ENCODE data around the gene CHRNA7.

The CHRNA7 gene

DNA sequence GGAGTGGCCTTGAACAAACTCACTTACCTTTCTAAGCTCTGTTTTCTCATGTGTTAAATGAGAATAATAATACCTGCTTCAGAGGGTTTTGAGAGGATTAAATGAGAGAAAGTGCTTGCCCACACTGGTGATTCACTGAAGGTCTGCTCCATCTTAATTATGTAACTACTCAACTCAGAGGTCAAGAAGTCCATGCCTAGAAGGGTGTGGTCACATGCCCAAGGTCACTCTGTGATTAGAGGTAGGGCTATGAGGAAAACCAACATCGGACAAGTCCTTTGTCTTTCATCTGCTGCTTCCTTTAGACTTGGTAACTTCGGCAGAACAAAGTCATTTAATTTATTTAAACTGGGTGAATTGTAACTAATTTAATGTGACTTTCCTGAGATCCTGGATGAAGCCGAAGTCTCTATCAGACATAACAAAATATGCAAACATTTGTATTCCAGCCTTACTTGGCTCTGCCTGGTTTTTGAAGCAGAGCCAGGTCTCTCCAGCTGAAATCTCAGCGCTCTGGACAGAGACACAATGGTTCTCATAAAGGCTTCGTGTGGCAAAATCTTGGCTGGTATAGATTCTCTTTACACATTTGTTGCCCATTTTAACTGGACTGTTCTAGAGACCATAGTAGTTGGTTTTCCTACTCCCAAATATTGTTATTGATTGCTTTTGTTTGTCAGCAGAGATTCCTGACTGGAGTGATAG, 3.0 kb downstream of the CHRNA7 start:
- no peak for DNase-seq (ENCODE audit: low spot score)
- TF ChIP-seq, protein P1, sequence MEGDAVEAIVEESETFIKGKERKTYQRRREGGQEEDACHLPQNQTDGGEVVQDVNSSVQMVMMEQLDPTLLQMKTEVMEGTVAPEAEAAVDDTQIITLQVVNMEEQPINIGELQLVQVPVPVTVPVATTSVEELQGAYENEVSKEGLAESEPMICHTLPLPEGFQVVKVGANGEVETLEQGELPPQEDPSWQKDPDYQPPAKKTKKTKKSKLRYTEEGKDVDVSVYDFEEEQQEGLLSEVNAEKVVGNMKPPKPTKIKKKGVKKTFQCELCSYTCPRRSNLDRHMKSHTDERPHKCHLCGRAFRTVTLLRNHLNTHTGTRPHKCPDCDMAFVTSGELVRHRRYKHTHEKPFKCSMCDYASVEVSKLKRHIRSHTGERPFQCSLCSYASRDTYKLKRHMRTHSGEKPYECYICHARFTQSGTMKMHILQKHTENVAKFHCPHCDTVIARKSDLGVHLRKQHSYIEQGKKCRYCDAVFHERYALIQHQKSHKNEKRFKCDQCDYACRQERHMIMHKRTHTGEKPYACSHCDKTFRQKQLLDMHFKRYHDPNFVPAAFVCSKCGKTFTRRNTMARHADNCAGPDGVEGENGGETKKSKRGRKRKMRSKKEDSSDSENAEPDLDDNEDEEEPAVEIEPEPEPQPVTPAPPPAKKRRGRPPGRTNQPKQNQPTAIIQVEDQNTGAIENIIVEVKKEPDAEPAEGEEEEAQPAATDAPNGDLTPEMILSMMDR (IDR thresholded peaks at IDR 0.05; ENCODE audit: extremely low read depth, insufficient read depth, missing control alignments): no peak
- in situ Hi-C loops (cut with MboI; ENCODE audit: low pct_unique_long_range_greater_than_20kb, low sequenced_read_pairs, unreplicated experiment): no loop called here

DNA sequence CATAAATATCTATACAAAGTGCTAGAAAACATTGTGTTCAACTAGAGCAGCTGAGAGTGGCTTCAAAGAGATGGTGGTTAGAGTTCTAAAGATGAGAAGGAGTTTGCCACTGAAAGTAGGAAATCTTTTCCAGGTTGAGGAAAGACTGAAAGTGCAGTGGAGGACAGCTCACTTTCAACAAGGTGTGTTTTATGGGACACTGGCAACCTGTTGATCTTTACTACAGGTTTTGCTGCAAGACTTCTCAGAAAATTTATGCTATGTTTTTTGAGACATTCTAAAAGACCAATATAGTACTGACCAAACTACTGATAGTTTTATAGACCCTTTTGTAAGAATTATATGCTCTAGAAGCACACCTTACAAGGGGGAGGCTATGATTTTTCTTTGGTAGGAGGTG, 3.8 kb downstream of the CHRNA7 start:
- in situ Hi-C loops (cut with MboI; ENCODE audit: low pct_unique_long_range_greater_than_20kb, low sequenced_read_pairs, unreplicated experiment): no loop called here
- TF ChIP-seq, protein P1 (IDR thresholded peaks at IDR 0.05; ENCODE audit: extremely low read depth, insufficient read depth, missing control alignments): no peak
- no peak for DNase-seq (ENCODE audit: low spot score)

DNA sequence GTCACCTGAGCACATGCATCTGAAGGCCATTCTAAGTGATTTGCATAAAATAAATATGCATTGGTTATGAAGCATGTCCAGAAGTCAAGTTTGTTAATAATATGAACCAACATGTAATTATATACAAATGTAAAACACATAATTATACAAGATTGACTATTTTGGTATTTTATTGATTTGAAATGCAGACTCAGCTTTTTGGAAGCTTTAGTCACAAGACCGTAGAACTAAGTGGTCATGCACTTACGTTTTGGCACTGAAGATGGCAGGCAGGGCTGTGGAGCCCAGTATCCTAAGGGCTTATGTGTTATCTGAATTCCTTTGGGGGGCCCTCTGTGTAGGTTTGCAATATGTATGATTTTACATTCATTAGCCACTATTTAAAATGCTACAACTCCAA, 5.0 kb downstream of the CHRNA7 start:
- in situ Hi-C loops (cut with MboI; ENCODE audit: low pct_unique_long_range_greater_than_20kb, low sequenced_read_pairs, unreplicated experiment): no loop called here

DNA sequence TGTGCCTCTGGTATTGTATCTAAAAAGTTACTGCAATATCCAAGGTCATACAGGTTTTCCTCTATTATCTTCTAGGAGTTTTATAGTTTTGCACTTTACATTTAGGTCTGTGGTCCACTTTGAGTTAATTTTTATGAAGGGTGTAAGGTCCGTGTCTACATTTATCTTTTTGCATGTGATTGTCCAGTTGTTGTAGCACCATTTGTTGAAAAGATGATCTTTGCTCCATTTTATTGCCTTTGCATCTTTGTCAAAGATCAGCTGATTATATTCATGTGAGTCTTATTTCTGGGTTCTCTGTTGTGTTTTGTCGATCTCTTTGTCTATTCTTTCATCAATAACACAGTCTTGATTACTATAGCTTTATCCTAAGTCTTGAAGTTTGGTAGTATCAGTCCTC, 6.7 kb downstream of the CHRNA7 start:
- DNase-seq (ENCODE audit: low spot score): no peak
- TF ChIP-seq, protein P1 (IDR thresholded peaks at IDR 0.05; ENCODE audit: extremely low read depth, insufficient read depth, missing control alignments): no peak
- in situ Hi-C loops (cut with MboI; ENCODE audit: low pct_unique_long_range_greater_than_20kb, low sequenced_read_pairs, unreplicated experiment): no loop called here

More for the DNA sequence above, 5.0 kb downstream of the CHRNA7 start:
- no peak for DNase-seq (ENCODE audit: low spot score)
- TF ChIP-seq, protein P1 (IDR thresholded peaks at IDR 0.05; ENCODE audit: extremely low read depth, insufficient read depth, missing control alignments): no peak

DNA sequence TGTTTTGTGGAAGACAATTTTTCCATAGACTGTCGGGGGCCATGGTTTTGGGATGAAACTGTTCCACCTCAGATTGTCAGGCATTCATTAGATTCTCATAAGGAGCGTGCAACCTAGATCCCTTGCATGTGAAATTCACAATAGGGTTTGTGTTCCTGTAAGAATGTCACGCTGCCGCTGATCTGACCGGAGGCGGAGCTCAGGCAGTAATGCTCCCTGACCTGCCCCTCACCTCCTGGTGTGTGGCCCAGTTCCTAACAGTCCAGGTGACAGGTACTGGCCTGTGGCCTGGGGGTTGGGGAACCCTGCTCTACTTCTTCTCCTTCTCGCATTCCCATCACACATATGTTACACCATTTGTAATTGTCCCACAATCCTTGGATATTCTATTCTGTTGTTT, 11.0 kb downstream of the CHRNA7 start:
- DNase-seq (ENCODE audit: low spot score): no peak
- TF ChIP-seq, protein P1 (IDR thresholded peaks at IDR 0.05; ENCODE audit: extremely low read depth, insufficient read depth, missing control alignments): no peak
- in situ Hi-C loops (cut with MboI; ENCODE audit: low pct_unique_long_range_greater_than_20kb, low sequenced_read_pairs, unreplicated experiment): no loop called here

DNA sequence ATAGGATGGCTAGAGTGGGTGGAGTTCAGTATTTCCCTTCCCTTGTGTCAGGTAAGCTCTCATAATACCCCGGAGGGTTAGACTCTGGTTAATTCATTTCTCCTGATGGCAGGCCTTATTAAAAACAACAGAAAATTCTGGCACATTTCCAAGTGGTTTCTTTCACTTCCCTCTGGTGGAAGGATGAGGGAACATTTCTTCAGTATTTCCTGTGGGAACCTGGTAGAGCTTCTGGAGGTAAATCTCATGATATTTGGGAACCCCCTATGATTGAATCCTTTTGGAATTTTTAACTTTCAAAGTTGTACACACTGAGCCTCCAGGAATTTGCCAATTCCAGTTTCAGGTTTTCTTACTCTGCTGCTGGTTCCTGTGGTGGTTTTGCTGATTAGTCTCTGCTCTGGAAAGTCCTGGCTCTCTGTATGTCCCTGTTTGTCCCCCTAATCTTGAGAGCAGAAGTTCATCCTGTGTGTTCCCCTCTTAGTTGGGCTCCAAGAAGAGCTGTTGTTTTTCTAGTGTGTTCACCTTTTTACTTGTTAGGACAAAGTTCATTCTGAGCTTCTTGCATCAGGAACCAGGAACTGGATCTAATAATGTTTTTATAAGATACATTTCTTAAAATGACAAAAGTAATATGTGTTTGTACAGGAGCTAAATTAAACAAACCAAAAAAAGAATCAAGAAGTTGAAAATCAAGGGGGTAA, 12.1 kb downstream of the CHRNA7 start:
- DNase-seq (ENCODE audit: low spot score): no peak
- TF ChIP-seq, protein P1 (IDR thresholded peaks at IDR 0.05; ENCODE audit: extremely low read depth, insufficient read depth, missing control alignments): no peak
- in situ Hi-C loops (cut with MboI; ENCODE audit: low pct_unique_long_range_greater_than_20kb, low sequenced_read_pairs, unreplicated experiment): no loop called here
